GM12878 (cell line): ENCODE results near the gene CEP120. TPM values are rescaled to one million over a fixed set of nuclear protein-coding genes. Genes with fewer than 3 reads are reported as not detected.

Source experiments
- ATAC-seq: fragments of 200-7000 bp; cut with Tn5 transposase; 3 replicates; pipeline ENCODE4 v1.9.1; 2020; ENCODE audit warnings: mild to moderate bottlenecking, moderate library complexity
- BruUV-seq: library from RNA; stranded (reverse); fragments of 400-500 nt; replicated peaks from 2 replicates; lab custom pipeline; 2021; lab: Mats Ljungman, UMichigan
- CTCF ChIA-PET: fragments of 300-600 bp; sonication (Branson Sonifier 250); formaldehyde crosslinking; extraction: SDS; loops from one replicate; lab custom pipeline; 2021; ENCODE audit warnings: inconsistent platforms; lab: Yijun Ruan, JAX
- POLR2A ChIA-PET: fragments of 350-600 bp; formaldehyde crosslinking; extraction: SDS; loops from one replicate; lab custom pipeline; 2021; ENCODE audit warnings: inconsistent platforms; lab: Charles Lee
- RAD21 ChIA-PET: fragments of 300-600 bp; sonication (Branson Sonifier 250); formaldehyde crosslinking; loops from one replicate; lab custom pipeline; 2023; ENCODE audit warnings: antibody characterized with exemption; ENCODE audit not compliant: unreplicated experiment; lab: Charles Lee
- SMC1A ChIA-PET: fragments of 300-600 bp; sonication (Branson Sonifier 250); formaldehyde crosslinking; loops from one replicate; lab custom pipeline; 2023; ENCODE audit not compliant: unreplicated experiment, uncharacterized antibody; lab: Charles Lee
- DNase-seq: peaks from one replicate; pipeline ENCODE4 v3.0.0-alpha.2; 2011; ENCODE audit warnings: low read depth, low spot score
- FAIRE-seq: peaks from 3 replicates; lab custom pipeline; 2011; peaks lifted over from hg19 to GRCh38; lab: Jason Lieb, UNC
- H2AFZ ChIP-seq: 2 replicates; pipeline ENCODE4 v1.6.0; 2011; ENCODE audit warnings: low read depth, low read length, control low read depth; ENCODE audit not compliant: control insufficient read depth
- H3K27ac ChIP-seq: 2 replicates; pipeline ENCODE4 v1.5.1; 2011; ENCODE audit warnings: control low read depth; ENCODE audit not compliant: control insufficient read depth, insufficient read depth
- H3K27me3 ChIP-seq, 2 experiments: replicated peaks in 1 of 2; 2 replicates each; pipeline versions ENCODE4 v1.6.0 to v1.6.1; 2011; ENCODE audit warnings: low read length in 1 of 2; ENCODE audit not compliant: control insufficient read depth in 2 of 2, insufficient read depth in 2 of 2
- H3K36me3 ChIP-seq, 2 experiments: 2 replicates each; pipeline ENCODE4 v1.5.1; 2011; ENCODE audit warnings: low read length in 1 of 2; ENCODE audit not compliant: control insufficient read depth in 2 of 2, insufficient read depth in 2 of 2
- H3K4me1 ChIP-seq: 2 replicates; pipeline ENCODE4 v1.6.1; 2011; ENCODE audit warnings: mild to moderate bottlenecking, low read length, moderate library complexity, mixed read lengths; ENCODE audit not compliant: control insufficient read depth, insufficient read depth
- H3K4me2 ChIP-seq: 2 replicates; pipeline ENCODE4 v1.6.0; 2011; ENCODE audit warnings: control low read depth; ENCODE audit not compliant: control insufficient read depth, insufficient read depth
- H3K4me3 ChIP-seq: fragments of 200-600 bp; sonication (generic); 2 replicates; pipeline ENCODE4 v1.5.1; 2016
- H3K79me2 ChIP-seq: 2 replicates; pipeline ENCODE4 v1.6.0; 2011; ENCODE audit warnings: low read length; ENCODE audit not compliant: control insufficient read depth, insufficient read depth
- H3K9ac ChIP-seq: 2 replicates; pipeline ENCODE4 v1.8.0; 2011; ENCODE audit warnings: low read length, control low read depth, mixed read lengths; ENCODE audit not compliant: control insufficient read depth, insufficient read depth
- H3K9me3 ChIP-seq: replicated peaks from 3 replicates; pipeline ENCODE4 v1.5.1; 2011; ENCODE audit warnings: mild to moderate bottlenecking, low read length; ENCODE audit not compliant: control insufficient read depth, insufficient read depth
- H4K20me1 ChIP-seq: 2 replicates; pipeline ENCODE4 v1.6.0; 2011; ENCODE audit not compliant: control insufficient read depth, insufficient read depth
- ATF7 ChIP-seq: fragments of 450-650 bp; IDR thresholded peaks from 2 replicates; pipeline ENCODE4 v1.6.1; 2016; ENCODE audit warnings: low read depth, mild to moderate bottlenecking
- CBX3 ChIP-seq: fragments of 200-600 bp; sonication (generic); IDR thresholded peaks from 2 replicates; pipeline ENCODE4 v1.6.1; 2016; ENCODE audit warnings: low read depth, borderline replicate concordance
- CBX5 ChIP-seq: sonication (generic); IDR thresholded peaks from 2 replicates; pipeline ENCODE4 v1.6.1; 2016; ENCODE audit warnings: low read depth, moderate library complexity, mild to moderate bottlenecking, inconsistent platforms
- CREB1 ChIP-seq: IDR thresholded peaks from 2 replicates; pipeline ENCODE4 v1.6.1; 2012; ENCODE audit warnings: low read depth, mild to moderate bottlenecking, inconsistent platforms
- EP300 ChIP-seq, 2 experiments: fragments of 150-350 bp in 1 of 2; IDR thresholded peaks; 2 replicates each; pipeline ENCODE4 v1.6.1; 2011 to 2012; ENCODE audit warnings: low read depth in 2 of 2, low read length in 2 of 2, borderline replicate concordance in 1 of 2, improper control_type of control experiment in 1 of 2, inconsistent platforms in 1 of 2; ENCODE audit not compliant: control insufficient read depth in 1 of 2
- ESRRA ChIP-seq: IDR thresholded peaks from 2 replicates; pipeline ENCODE4 v1.6.1; 2012; ENCODE audit warnings: mild to moderate bottlenecking, low read length, improper control_type of control experiment
- HDGF ChIP-seq: fragments of 450-650 bp; IDR thresholded peaks from 2 replicates; pipeline ENCODE4 v1.6.1; 2016; ENCODE audit warnings: antibody characterized with exemption
- IKZF1 ChIP-seq: fragments of 450-650 bp; conservative IDR thresholded peaks from 2 replicates; pipeline ENCODE4 v1.6.1; 2017; ENCODE audit warnings: antibody characterized with exemption, mild to moderate bottlenecking
- MTA2 ChIP-seq: fragments of 450-650 bp; IDR thresholded peaks from 2 replicates; pipeline ENCODE4 v1.6.1; 2016; ENCODE audit warnings: low read depth, mild to moderate bottlenecking, moderate library complexity
- NBN ChIP-seq: fragments of 450-650 bp; IDR thresholded peaks from 2 replicates; pipeline ENCODE4 v1.6.1; 2016
- NR2C1 ChIP-seq: fragments of 450-650 bp; IDR thresholded peaks from 2 replicates; pipeline ENCODE4 v1.6.1; 2017; ENCODE audit warnings: antibody characterized with exemption, mild to moderate bottlenecking, moderate library complexity
- NR2F1 ChIP-seq: fragments of 450-650 bp; conservative IDR thresholded peaks from 2 replicates; pipeline ENCODE4 v1.6.1; 2017; ENCODE audit warnings: mild to moderate bottlenecking
- POLR2AphosphoS5 ChIP-seq: IDR thresholded peaks from 2 replicates; pipeline ENCODE4 v1.6.1; 2011; ENCODE audit warnings: mild to moderate bottlenecking, low read length, inconsistent platforms
- SIX5 ChIP-seq: IDR thresholded peaks from 2 replicates; pipeline ENCODE4 v1.6.1; 2011; ENCODE audit warnings: mild to moderate bottlenecking, low read depth, low read length, moderate library complexity; ENCODE audit not compliant: severe bottlenecking
- SMAD5 ChIP-seq: IDR thresholded peaks from 2 replicates; pipeline ENCODE4 v1.6.1; 2016; ENCODE audit warnings: antibody characterized with exemption, low read depth
- SMARCA5 ChIP-seq: fragments of 450-650 bp; IDR thresholded peaks from 2 replicates; pipeline ENCODE4 v1.6.1; 2017; ENCODE audit warnings: mild to moderate bottlenecking
- SPI1 ChIP-seq: IDR thresholded peaks from 2 replicates; pipeline ENCODE4 v1.6.1; 2011; ENCODE audit warnings: low read depth, mild to moderate bottlenecking, low read length, moderate library complexity, borderline replicate concordance; ENCODE audit not compliant: insufficient read depth
- ZNF592 ChIP-seq: fragments of 450-650 bp; IDR thresholded peaks from 2 replicates; pipeline ENCODE4 v1.6.1; 2017; ENCODE audit warnings: mild to moderate bottlenecking, moderate library complexity
- WGBS: methylation state at CpG from one replicate; pipeline ENCODE4 v1.1.6; 2016; ENCODE audit warnings: low lambda C conversion rate; ENCODE audit not compliant: insufficient replicate concordance, insufficient coverage; ENCODE audit errors: missing lambda C conversion rate; 5-methylcytosine and 5-hydroxymethylcytosine counted together
- in situ Hi-C: fragments of 300-500 bp; cut with MboI; formaldehyde crosslinking; loops from 9 replicates; pipeline ENCODE4 v1.14.3; 2018; ENCODE audit warnings: mixed read lengths
- intact Hi-C: fragments of 100-400 bp; cut with micrococcal nuclease; formaldehyde crosslinking; loops from one replicate; pipeline ENCODE4 v1.14.2; 2022; ENCODE audit not compliant: unreplicated experiment
- polyA plus RNA-seq, 11 experiments: library from polyadenylated mRNA; depleted of rRNA in 4 of 11; unstranded in 6 of 11; stranded (reverse) in 5 of 11; fragments of >200 nt; fragmentation: Nextera tagmentation in 4 of 11; fragmentation: Illumina TruSeq in 1 of 11; extraction: Ambion mirVana in 4 of 11; extraction: Trizol in 1 of 11; gene quantifications; 1 replicate in 1 of 11; 2 replicates in 10 of 11; pipeline versions ENCODE4 v1.2.1 to v1.2.3, GENCODE V29; 2011 to 2016; ENCODE audit warnings: inconsistent platforms in 2 of 11, missing spikeins in 2 of 11, low read depth in 1 of 11
- total RNA-seq, 4 experiments: library from RNA; depleted of rRNA in 3 of 4; stranded (reverse); fragments of >200 nt in 3 of 4; fragmentation: Illumina TruSeq in 1 of 4; extraction: Trizol in 1 of 4; gene quantifications; 2 replicates each; pipeline versions ENCODE4 v1.2.1 to v1.2.3, GENCODE V29; 2013 to 2021

The CEP120 gene
- total and polyA plus RNA-seq, 10 of the 15 experiments (the other 5 are each of a cell fraction or from before 2014, with no cell fraction given) = 4.1 to 23.0 (median 13.1) TPM

- Histone ChIP-seq H2AFZ (no peak overlapping the region; the same call in 1 of the 2 replicates), H3K9ac (no peak overlapping the region), H3K27me3 (no peaks in the 10 kb centered on the region), H3K36me3 (no peaks in the 10 kb centered on the region), H3K9me3 (no peaks in the 10 kb centered on the region), H3K4me1 (peaks cover 5% of the 10 kb centered on the region; the same call in 1 of the 2 replicates), H3K4me2 (no peak overlapping the region), H4K20me1 (no peaks in the 10 kb centered on the region), H3K4me3 (no peak overlapping the region), H3K27ac (no peak overlapping the region), H3K79me2 (no peaks in the 10 kb centered on the region)
- DNase-seq = no peak
- RAD21 ChIA-PET = no interaction called here
- no peak for FAIRE-seq
- no TSS peak for BruUV-seq
- CTCF ChIA-PET = no interaction called here
- 0 out of 2 replicates have a peak, but pooled peaks have one; percentile 44 for TF ChIP-seq HDGF
- peak; percentile 78 for TF ChIP-seq NR2F1
- no peak for TF ChIP-seq CBX3
- 0 out of 2 replicates have a peak, but pooled peaks have one; percentile 39 for TF ChIP-seq NBN
- no peak for TF ChIP-seq SIX5
- peak; percentile 56; the same call in 1 of the 2 replicates for TF ChIP-seq IKZF1
- TF ChIP-seq CREB1 = peak; percentile 56; the same call in 1 of the 2 replicates
- no peak for TF ChIP-seq ESRRA
- 0 out of 2 replicates have a peak, but pooled peaks have one; percentile 25 for TF ChIP-seq NR2C1
- no peak for TF ChIP-seq SMARCA5
- TF ChIP-seq CBX5 = no peak
- no peak for TF ChIP-seq SMAD5
- no peak for TF ChIP-seq POLR2AphosphoS5
- TF ChIP-seq ATF7 = peak; percentile 49; the same call in 1 of the 2 replicates
- TF ChIP-seq EP300 (IDR thresholded peaks at IDR 0.05; ENCODE audit: borderline replicate concordance in 1 of 2, control insufficient read depth in 1 of 2, low read depth in 2 of 2, low read length in 2 of 2) = 0 out of 4 replicates have a peak, but pooled peaks of 1 of the 2 experiments have one; percentile 9
- 0 out of 2 replicates have a peak, but pooled peaks have one; percentile 37 for TF ChIP-seq MTA2
- no peak for TF ChIP-seq ZNF592
- TF ChIP-seq SPI1 = no peak
- ATAC-seq = peak; percentile 88
- SMC1A ChIA-PET = interaction anchor here (0.9 to 1.3 kb wide), 4 partner anchors 8 to 151 kb away, joined by 3 to 5 read pairs (median 4); no protein-coding TSS in a partner anchor
- POLR2A ChIA-PET = interaction anchor here (0.8 kb wide), 1 partner anchor 10 kb away, joined by 3 read pairs; no protein-coding TSS in a partner anchor
- intact Hi-C loops = loop anchor here (5.0 kb wide), 1 partner anchor 42 kb away; no protein-coding TSS in a partner anchor
- in situ Hi-C loops = no loop called here
- WGBS = 3% methylated on average over 2 of the region's 2 CpGs
Observed at GRCh38 chr5:123460296-123460729, 37.1 kb upstream of the CEP120 start.
